HG03095 (cell line): ENCODE data around the gene RHOU.

Source experiments
- ATAC-seq: cut with Tn5 transposase; IDR thresholded peaks from one replicate; pipeline ENCODE4 v1.9.1; 2021; ENCODE audit warnings: moderate library complexity; ENCODE audit not compliant: unreplicated experiment

RHOU gene

GRCh38 chr1:228782662-228783417, 47.6 kb downstream of the RHOU start:
- no peak for ATAC-seq

GRCh38 chr1:228783418-228784040, 48.2 kb downstream of the RHOU start:
- ATAC-seq, result no peak

GRCh38 chr1:228784181-228784580, 48.9 kb downstream of the RHOU start:
- ATAC-seq, result no peak

GRCh38 chr1:228785366-228786330, 50.4 kb downstream of the RHOU start:
- no peak for ATAC-seq

DNA sequence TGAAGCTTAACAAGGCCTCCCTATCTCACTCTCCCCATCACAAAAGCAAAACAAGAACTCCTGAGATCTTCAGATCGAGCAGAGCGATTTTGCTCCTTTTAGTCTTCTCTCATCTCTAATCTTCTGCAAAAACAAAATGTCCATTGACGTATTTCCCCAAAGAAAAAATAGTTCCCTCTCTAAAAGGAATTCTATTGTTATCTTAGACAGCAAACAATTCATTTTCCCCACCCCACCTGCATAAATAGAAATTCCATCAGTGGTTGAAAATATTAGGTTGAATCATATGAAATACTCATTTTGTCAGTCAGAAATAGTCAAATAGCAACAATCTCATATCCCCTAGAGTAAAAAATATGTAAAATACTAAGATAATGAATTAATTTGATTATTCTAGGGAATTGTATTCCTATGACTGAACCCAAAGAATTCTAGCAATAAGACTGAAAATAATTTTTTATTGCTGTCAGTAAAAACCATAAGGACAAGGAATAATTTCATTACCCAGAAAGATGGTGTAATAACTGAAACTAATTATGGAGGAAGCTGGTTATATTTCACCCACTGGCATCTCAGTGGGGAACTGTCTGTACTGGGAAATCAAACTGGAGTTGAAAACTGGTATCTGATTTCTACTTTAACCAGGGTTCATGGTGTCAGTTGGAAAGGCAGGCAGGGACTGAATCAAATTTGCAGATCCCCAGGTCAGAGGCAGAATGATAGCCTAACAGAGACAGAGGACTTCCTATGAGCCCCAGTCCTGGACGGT, 51.3 kb downstream of the RHOU start:
- no peak for ATAC-seq

GRCh38 chr1:228791791-228792190, 56.5 kb downstream of the RHOU start:
- no peak for ATAC-seq

DNA sequence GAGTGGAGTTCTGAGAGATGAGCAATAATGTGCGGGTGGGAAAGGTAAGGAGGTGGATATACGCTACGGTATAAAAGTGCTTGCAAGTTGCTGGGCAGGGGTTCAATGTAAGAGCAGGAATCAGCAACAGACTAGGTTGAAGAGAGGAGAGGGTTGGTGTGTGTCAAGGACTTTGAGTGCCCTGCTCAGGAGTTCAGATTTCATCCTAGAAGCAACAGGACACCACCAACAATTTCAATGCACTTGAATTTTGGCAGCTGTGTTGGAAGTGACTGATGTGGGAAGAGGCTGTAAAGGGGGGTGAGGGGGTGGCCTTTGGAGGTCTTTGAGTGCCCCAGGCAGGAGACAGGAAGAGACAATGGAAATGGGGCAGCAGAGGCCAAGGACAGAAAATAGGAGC, 57.3 kb downstream of the RHOU start:
- no peak for ATAC-seq

GRCh38 chr1:228793032-228793431, 57.8 kb downstream of the RHOU start:
- ATAC-seq, result no peak

DNA sequence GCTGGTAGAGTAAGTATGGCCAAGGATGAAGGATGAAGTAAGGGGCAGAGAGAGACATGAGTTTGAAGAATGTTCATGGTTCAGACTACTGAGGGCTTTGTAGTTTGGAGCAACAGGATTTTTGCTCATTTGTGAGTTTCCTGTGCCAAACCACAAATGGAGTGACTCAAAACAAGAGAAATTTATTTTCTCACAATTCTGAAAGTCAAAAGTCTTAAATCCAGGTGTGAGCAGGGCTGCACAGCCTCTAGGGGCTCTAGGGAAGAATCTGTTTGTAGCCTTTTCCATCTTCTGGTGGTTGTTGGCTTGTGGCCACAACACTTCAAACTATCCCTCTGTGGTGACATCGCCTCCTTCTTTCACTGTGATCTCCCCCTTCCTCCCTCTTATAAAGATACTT, 58.9 kb downstream of the RHOU start:
- peak; percentile 55 for ATAC-seq

GRCh38 chr1:228794810-228795209, 59.5 kb downstream of the RHOU start:
- ATAC-seq, result peak; percentile 73

- ATAC-seq, result no peak
Observed at GRCh38 chr1:228795596-228795995, 60.3 kb downstream of the RHOU start.
